Keratinocyte (primary cell): ENCODE results near the gene KBTBD8.

Experiments used
- EZH2 ChIP-seq: IDR thresholded peaks from one replicate; pipeline ENCODE4 v1.6.1; 2012; ENCODE audit warnings: inconsistent platforms, mild to moderate bottlenecking, low read length, moderate library complexity
- TF ChIP-seq, protein P1 (sequence below), 3 experiments: IDR thresholded peaks in 1 of 3; conservative IDR thresholded peaks in 1 of 3; optimal IDR thresholded peaks in 1 of 3; 2 replicates in 2 of 3; 3 replicates in 1 of 3; pipeline versions ENCODE3 to v1.5.1; 2011; ENCODE audit warnings: low read length in 3 of 3, mild to moderate bottlenecking in 3 of 3, moderate library complexity in 2 of 3, control low read depth in 1 of 3, inconsistent platforms in 1 of 3; ENCODE audit not compliant: insufficient read depth in 2 of 3; ENCODE audit errors: extremely low read depth in 1 of 3

DNA sequence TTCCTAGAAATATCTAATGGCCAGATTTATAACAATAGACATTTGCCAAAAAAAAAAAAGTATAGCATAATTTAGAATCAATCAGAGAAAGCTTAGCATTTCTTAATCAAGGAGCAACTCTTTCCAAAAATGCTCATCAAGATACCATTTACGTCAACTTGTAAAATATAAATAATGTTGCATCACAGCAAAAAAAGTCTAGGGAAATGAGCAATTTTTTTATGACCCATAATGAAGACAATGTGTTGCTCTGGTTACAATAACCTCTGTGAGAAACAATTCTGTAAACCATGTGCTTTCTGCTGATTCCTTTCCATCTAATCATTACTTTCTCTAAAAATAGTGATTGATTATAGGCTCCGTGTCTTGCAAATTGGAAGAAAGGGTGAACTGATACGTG lies 36.3 kb downstream of the KBTBD8 start:
- TF ChIP-seq, protein P1, sequence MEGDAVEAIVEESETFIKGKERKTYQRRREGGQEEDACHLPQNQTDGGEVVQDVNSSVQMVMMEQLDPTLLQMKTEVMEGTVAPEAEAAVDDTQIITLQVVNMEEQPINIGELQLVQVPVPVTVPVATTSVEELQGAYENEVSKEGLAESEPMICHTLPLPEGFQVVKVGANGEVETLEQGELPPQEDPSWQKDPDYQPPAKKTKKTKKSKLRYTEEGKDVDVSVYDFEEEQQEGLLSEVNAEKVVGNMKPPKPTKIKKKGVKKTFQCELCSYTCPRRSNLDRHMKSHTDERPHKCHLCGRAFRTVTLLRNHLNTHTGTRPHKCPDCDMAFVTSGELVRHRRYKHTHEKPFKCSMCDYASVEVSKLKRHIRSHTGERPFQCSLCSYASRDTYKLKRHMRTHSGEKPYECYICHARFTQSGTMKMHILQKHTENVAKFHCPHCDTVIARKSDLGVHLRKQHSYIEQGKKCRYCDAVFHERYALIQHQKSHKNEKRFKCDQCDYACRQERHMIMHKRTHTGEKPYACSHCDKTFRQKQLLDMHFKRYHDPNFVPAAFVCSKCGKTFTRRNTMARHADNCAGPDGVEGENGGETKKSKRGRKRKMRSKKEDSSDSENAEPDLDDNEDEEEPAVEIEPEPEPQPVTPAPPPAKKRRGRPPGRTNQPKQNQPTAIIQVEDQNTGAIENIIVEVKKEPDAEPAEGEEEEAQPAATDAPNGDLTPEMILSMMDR (optimal IDR thresholded peaks at IDR 0.05 in 1 of 3, IDR thresholded peaks at IDR 0.05 in 1 of 3, conservative IDR thresholded peaks at IDR 0.05 in 1 of 3; ENCODE audit: extremely low read depth in 1 of 3, insufficient read depth in 2 of 3, low read length in 3 of 3) = no peak
- TF ChIP-seq EZH2 = no peak
